RWPE1 (cell line): ENCODE data around the gene PTPRF.

Experiments used
- CTCF ChIA-PET: fragments of 350-600 bp; sonication (Branson Sonifier 250); formaldehyde crosslinking; extraction: SDS; loops from one replicate; lab custom pipeline; 2021; lab: Yijun Ruan, JAX
- POLR2A ChIA-PET: fragments of 400-600 bp; formaldehyde crosslinking; extraction: SDS; loops from one replicate; lab custom pipeline; 2020; ENCODE audit warnings: antibody characterized with exemption; ENCODE audit not compliant: low non-redundant PET; lab: Yijun Ruan, JAX
- DNase-seq: peaks from one replicate; pipeline ENCODE4 v3.0.0; 2012; ENCODE audit warnings: low spot score
- H3K27ac ChIP-seq: fragments of 450-650 bp; 2 replicates; pipeline ENCODE4 v1.5.1; 2017
- TF ChIP-seq, protein P1 (sequence below): fragments of 450-650 bp; conservative IDR thresholded peaks from 2 replicates; pipeline ENCODE4 v1.5.1; 2017; ENCODE audit warnings: low read depth, mild to moderate bottlenecking

PTPRF gene

DNA sequence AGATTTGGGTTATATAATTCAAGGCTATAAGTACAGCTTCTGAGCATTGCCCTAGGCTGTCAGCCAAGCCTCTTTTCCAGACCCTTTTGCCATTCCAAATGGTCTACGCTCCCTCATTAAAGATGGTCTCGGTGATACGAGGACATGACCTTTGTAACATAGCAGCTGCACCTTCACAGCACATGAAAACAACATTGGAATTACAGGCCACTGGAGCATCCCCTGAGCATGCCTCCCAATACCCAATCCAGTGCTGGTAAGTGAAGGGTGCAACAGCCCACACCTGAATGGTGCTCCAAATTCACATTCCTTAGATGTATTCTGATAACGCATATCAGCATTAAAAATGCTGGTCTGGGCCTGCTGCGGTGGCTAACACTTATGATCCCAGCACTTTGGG is 20.1 kb upstream of the PTPRF start:
- CTCF ChIA-PET, result interaction anchor here (0.5 kb wide), 1 partner anchor 88 kb away, joined by 3 read pairs; no protein-coding TSS in a partner anchor
- no peak overlapping the region for H3K27ac ChIP-seq
- POLR2A ChIA-PET, result no interaction called here
- TF ChIP-seq, protein P1, sequence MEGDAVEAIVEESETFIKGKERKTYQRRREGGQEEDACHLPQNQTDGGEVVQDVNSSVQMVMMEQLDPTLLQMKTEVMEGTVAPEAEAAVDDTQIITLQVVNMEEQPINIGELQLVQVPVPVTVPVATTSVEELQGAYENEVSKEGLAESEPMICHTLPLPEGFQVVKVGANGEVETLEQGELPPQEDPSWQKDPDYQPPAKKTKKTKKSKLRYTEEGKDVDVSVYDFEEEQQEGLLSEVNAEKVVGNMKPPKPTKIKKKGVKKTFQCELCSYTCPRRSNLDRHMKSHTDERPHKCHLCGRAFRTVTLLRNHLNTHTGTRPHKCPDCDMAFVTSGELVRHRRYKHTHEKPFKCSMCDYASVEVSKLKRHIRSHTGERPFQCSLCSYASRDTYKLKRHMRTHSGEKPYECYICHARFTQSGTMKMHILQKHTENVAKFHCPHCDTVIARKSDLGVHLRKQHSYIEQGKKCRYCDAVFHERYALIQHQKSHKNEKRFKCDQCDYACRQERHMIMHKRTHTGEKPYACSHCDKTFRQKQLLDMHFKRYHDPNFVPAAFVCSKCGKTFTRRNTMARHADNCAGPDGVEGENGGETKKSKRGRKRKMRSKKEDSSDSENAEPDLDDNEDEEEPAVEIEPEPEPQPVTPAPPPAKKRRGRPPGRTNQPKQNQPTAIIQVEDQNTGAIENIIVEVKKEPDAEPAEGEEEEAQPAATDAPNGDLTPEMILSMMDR, result no peak
- no peak for DNase-seq

DNA sequence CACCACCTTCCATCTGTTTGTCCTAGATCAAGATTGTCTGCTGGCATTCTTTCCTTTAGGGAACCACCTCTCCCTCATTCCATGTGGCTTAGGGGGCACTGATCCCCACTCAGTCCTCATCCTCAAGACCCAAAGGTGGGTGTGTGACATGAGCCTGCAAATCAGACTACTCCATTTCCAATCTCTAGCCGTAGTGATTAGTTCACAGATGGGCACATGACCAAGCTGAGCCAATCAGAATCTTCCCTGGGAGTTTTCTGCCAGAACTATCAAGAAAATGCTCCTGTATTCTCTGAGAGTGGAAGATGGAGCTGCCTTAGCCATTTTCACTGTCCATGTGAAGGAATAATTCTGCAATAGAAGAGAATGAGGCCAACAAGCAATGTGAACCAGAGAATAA is 19.3 kb upstream of the PTPRF start:
- TF ChIP-seq, protein P1, result no peak
- CTCF ChIA-PET, result no interaction called here

DNA sequence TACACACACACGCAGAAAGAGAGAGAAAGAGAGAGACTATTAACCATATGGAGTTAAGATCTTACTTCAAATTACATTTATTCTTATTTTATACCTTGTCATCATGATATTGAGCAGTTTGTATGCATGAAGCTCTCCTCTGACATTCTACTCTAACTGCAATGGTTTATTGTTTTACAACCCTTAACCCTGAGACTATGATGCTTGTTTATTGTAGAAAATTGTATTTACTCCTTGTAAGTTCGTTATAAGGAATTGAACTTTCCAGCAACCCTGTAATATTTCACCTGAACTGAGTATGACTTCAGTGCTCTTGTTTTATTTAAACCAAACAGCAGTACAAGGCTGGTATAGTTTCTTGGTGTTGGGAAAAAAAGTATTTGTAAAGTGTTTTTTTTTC is 18.6 kb upstream of the PTPRF start:
- CTCF ChIA-PET, result no interaction called here
- POLR2A ChIA-PET, result no interaction called here

More for the DNA sequence above, 19.3 kb upstream of the PTPRF start:
- no peak overlapping the region for H3K27ac ChIP-seq
- no peak for DNase-seq
- POLR2A ChIA-PET, result interaction anchor here (0.6 kb wide), 1 partner anchor 56 kb away, joined by 4 read pairs; no protein-coding TSS in a partner anchor

DNA sequence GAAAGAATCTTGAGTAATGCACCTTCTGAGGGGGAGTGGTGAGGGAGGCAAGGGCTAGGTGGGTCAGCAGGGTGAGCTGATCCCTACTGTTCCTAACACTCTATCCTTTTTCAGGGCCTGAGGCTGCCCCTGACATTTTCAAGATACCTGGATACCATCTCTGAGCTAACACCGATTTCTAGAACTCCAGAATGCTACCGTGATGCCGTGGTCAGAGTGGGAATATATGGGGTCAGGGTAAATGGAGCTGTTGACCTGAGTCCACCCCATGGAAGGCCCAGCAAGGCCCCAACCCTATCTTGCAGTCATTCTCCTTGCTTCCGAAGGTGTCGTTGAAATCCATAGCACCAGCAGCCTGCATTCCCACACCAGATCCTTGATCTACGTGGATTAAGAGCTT is 18.0 kb upstream of the PTPRF start:
- no peak for DNase-seq
- TF ChIP-seq, protein P1, result no peak
- ChIA-PET CTCF (interaction anchor here (0.7 kb wide), 1 partner anchor 75 kb away, joined by 3 read pairs; no protein-coding TSS in a partner anchor), POLR2A (no interaction called here)
- no peak overlapping the region for H3K27ac ChIP-seq

More for the DNA sequence above, 18.6 kb upstream of the PTPRF start:
- H3K27ac ChIP-seq, result no peak overlapping the region
- no peak for DNase-seq
- TF ChIP-seq, protein P1, result no peak

DNA sequence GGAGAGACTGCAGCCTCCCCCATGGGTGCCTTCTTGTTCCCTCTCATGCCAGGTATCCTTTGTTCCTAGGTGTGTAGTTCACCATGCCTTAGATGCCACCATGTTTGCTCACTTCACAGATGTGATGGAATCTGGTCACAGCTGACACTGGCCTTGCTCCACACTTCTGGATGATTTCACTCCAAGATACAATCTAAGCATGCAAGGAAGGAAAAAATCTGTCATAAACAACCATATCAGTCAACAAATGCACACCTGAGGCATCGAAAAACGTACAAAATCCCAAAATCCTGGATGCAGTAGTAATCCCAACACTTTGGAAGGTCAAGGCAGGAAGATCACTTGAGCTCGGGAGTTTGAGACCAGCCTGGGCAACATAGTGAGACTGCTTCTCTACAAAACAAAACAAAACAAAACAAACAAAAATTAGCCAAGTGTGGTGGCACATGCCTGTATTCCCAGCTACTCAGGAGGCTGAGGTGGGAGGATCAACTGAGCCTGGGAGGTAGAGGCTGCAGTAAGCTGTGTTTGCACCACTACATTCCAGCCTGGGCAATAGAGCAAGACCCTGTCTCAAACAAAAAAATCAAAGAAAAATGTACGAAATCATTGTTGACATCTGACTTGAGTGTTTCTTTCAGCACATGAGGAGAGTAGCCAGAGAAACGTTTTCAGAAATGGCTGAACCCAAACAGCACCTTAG is 17.1 kb upstream of the PTPRF start:
- TF ChIP-seq, protein P1, result no peak

DNA sequence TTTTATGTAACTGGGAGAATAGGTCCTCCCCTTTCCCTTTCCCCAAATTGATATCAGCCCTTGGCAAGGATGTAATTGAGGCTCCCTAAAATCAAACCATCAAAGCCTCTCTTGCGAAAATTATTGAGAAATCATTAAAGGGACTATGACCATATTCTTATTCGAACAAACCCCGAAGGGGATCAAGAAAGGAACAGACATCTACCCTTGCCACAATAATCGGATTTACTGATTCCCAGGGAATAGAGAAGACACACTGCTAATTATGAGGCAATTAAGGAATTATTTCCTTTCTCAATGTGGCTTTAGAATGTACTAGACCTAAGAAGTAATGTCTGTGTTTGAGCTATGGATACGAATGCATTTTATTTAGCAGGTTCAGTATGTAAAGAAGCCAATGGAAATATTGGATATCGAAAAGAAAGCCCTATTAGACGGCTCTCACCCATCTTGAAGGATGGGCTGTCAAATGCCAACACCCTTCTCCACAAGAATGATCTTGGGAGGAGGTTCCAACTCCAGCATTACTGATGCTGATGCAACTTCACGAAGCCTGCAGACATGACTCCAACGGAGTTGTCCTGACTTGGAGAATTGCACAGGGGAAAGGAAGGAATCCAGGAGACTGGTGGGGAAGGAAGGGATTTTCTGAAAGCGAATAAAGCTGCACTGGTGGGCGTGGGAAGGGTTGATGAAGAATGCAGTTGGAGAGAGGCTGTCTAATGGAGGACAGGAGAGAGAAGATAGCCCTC is 11.6 kb upstream of the PTPRF start:
- no peak overlapping the region for H3K27ac ChIP-seq
- ChIA-PET CTCF (no interaction called here), POLR2A (no interaction called here)
- TF ChIP-seq, protein P1, result no peak
- no peak for DNase-seq

More for the DNA sequence above, 17.1 kb upstream of the PTPRF start:
- CTCF ChIA-PET, result no interaction called here
- H3K27ac ChIP-seq, result no peak overlapping the region
- DNase-seq, result no peak
- POLR2A ChIA-PET, result no interaction called here
